NCI-H226 (cell line): ENCODE results near the gene ARMC9.
A peak's percentile ranks its signal among the peaks of the same experiment; 100 is the strongest.
"Not testable (repeated sequence)": the region's sequence is repeated elsewhere in the genome, so short reads cannot be mapped to it uniquely, and the experiment has no call there.

Source experiments
- DNase-seq: peaks from one replicate; pipeline ENCODE4 v3.0.0-alpha.2; 2015

Gene ARMC9

DNA sequence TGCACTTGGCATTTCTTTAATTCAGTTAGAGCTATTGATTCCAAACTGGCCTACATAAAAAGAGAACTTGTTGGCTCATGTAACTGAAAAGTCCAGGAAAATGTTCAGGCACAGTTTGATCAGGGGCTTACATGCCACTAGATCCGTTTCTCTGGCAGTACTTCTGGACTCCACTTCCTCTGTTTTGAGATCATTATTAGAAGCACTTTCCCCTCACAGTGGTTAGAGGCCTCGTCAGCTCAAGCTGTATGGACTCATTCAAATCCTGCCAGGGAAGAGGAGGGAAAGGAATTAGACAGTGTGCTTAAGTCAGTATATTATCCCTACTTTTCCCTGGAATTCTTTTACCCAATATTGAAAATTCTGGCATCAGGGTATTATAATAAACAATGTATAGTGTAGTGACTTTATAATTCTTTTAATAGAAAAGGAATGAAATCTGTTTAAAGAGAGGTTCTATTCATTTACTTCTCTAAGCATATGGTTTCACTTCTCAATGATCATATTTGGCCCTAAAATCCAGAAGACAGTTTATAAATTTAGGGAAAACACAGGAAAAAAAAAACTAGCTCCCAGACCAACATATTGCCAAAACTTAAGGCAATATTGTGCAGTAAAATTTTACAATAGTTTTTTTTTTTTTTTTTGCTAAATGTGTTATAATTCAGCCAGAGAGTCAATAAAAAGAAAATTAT is 92.0 kb downstream of the ARMC9 start:
- DNase-seq, result no peak

DNA sequence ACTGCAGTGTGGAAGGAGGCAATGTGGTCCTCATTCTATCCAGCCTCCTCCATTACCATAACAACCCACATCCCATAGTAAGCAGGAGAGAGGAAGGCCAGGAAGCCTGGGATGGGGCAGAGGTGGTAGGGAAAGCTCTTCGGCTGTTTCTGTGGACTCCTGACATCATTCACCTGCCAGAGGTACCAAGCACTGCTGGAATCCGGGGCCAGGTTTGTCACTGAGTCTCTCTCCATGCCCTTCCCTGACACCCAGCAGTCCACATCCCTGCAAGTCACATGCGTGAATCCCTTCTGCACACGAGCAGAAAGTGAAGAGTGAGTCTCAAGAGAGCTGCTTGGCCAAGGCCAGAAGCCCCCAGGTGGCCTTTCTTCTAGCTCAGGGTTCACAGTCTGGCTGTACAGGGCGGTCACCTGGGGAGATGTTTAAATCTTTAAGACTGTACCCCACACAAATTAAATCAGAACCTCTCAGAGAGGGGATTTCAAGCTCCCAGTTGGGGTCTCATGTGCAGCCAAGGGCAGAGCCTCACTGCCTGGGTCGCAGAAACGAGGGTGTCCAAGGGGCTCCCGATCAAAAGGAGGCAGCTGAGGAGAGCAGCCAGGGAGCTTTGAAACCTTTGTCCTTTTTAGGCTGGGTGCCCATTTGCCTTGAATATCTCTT is 94.2 kb downstream of the ARMC9 start:
- no peak for DNase-seq

DNA sequence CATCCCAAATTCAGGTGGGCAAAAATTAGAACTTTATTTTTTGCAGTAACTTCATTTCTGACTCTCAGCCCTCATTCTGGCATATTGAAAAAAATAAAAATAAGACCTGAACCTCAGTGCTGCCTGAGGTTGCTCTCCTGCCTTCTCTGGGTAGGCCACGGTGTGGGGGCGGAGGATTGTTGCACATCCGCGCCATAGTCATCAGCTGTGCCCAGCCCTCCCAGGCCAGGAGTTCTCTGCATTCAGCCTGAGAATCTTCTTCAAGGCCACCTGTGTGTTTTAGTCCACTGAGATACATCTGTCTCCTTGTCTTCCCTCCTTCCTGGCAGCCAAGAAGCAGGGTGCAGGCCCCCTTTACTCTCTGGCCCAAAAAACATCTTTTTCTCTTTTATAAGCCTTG is 94.7 kb downstream of the ARMC9 start:
- DNase-seq, result no peak

DNA sequence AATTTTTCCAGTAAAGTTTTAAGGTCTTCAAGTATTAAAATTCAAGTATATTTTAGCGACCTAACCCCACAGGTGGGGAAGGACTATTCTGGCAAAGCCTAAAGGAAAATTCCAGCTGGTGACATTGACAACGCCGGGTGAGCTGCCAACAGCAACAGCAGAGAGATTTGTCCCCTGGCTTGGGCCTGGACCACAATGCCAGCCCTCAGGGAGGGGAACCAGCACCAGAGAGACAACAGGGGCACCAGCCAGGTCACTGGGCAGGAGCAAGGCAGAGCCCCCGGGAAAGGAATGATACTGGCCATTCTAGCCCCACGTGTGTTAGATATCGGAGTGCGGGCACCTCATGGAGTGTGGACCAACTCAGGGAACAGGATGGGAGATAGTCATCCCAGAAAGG is 95.7 kb downstream of the ARMC9 start:
- no peak for DNase-seq

DNA sequence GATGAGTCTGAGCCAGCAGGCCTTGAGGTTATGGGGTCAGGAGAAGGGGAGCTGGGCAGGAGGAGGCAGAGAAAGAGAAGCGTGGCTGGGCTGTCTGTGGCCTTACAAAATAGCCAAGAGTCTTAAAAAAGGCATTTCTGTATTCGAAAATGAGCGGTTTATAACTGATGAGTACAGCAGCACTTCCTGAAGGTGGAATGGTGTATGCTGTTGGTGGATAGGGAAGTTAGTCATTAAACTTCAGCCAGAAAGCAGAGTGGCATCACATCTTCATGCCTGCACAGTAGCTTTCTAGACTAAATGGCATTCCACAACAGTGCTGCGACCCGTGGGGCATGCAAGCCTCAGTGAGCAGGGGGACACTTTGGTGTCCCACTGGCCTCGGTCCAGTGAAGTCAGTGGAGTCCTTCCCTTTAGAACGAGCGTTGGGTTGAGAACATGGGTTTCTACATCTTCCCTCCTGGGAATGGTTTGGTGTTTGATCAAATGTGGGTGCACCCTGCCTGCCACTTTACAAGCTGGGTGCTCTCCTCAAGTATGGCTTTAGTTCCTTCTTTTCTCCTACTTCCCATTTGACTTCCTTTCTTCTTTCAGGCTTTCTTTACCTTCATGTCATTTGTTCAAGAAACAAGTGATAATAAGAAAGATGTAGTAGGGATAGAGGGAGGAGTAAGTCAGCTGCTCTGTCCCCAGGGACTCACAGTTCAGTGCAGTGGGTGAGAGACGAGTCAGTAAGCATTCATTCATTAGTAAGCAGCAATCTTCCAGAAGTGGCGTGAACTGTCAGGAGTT is 96.3 kb downstream of the ARMC9 start:
- DNase-seq, result no peak

DNA sequence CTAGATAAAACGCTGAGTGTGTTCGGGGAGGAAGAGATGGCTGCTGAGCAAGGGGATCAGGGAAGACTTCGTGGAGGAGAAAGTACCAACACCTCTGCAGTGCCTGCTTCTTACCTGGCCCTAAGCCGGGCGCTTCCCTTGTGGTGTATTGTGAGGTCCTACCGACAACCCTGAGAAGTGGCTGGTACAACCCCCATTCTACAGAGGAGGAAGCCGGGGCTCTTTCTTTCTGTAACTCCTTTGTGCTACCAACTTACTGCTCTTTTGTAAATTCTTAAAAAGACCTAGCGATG is 96.9 kb downstream of the ARMC9 start:
- no peak for DNase-seq

DNA sequence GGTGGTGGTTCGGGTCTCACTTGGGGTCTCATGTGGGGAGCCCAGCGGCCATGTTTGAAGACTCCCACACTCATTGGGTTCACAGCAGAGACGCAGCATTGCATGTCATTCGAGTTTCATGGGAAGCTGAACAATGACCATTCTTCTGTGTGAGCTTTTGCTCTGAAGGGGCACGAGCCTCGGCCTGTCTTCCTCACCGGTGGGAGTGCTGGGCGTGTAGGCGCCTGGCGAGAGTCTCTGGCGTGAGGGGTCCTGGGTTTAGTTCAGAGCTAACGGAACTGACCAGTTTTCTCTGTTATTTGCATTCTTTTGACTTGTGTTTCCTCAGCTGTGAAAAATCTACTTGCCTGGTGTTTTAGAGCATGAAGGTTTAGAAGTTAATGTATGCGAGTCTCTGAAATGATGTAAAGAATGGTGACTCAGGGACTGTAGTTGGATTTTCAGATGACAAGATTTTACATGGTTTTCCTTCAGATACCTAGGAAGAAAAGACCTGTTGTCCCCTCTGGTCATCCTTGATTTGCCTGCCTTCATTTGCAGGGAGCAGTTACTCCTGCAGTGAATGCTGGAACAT is 98.1 kb downstream of the ARMC9 start:
- no peak for DNase-seq

DNA sequence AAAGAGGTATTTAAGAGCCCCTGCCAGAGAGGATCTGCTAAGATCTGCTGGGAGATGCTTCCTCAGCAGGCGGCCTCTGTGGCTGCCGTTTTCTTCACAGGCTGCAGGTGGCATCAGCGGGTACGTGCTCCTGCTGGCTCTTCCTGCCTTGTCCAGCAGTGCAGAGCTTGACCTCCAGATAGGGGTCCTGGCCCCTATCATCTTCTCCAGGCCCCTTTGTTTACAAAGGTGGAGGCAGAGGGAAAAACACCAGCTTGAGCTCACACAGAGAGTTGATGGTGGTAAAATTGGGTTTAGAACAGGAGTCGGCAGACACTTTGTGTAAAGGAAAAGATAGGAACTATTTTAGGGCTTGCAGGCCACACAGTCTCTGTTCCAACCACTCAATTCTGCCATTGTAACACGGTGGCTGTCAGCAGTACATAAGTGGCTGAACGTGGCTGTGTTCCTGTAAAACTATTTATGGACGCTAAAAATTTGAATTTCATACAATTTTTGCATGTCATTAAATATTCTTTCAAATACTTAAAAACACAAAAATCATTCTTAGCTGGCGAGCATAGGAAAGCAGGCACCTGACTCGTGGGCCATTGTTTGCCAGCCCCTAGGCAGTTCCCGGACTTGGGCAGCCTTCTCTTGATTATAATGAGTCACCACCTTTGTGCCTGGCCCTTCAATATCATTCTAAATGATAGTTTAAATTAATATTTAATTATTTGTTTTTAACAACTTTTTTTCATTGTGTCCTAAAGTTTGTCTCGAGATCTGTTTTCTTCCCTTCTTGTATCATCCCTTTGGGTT is 98.9 kb downstream of the ARMC9 start:
- peak; percentile 41 for DNase-seq

DNA sequence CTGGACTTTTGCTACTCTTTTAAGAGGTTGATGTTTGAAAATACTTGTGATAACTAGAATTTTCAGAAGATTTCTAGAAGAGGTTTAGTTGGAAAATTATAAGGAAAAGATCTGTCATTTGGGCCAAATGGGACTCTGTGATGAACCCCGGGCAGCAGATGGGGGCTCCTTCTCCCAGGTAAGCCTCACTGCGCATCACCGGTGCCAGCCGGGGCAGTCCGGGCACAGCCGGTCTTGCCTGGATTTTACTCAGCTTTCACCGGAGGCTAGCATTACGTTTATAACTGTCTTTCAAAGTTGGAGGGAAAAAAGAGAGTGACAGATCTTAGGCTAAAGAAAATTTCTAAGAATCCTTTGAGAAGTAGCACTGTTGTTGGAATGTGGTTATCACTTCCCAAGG is 99.7 kb downstream of the ARMC9 start:
- DNase-seq, result no peak

DNA sequence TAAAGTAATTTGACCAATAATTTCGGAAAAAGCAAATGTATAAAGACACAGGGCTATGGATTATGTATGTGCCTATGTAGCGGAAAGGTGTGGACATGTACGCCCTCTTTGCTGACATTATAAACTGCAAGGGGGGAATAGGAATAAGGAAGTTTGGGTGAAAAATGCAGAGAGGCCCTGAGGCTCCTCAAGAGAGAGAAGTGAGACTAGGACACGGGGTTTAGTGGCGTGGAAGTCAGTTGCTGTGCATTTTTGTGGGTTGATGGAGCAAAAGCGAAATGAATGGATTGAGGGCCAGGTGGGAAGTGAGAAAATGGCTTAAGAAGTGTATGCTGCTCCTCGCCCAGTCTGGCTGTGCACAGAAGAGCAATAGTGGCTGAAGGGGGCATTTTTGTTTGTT is 100.8 kb downstream of the ARMC9 start:
- no peak for DNase-seq

DNA sequence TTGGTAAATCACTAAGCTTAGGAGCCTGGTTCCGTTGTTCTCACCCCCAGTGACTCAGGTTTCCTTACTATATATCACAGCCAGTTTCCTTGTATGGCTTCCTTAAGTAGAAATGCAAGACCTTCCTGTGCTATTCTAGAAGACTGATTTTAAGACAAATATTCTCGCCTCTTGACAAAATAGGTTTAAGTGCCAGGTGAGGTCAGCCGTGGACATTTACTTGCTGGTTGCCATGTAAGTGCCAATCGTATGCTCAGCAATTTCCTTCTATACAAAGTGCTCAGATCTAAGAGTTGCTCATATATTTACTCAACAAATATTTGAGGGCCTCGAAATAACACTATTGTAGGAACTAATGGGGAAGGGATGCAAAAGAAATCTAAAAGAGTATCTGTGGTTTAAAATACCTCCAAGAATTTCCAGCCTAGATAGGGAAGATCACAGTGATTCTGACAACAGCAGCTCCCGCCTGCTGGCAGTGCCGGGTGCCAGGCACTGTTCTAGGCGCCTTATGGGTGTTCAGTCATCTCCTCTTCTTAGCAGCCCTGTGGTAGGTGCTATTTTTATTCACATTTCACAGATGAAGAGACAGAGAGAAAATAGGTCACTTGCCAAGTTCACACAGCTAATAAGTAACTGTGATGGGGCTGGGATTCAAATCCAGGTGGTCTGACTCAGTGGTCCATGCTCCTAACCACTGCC is 101.7 kb downstream of the ARMC9 start:
- DNase-seq, result no peak

DNA sequence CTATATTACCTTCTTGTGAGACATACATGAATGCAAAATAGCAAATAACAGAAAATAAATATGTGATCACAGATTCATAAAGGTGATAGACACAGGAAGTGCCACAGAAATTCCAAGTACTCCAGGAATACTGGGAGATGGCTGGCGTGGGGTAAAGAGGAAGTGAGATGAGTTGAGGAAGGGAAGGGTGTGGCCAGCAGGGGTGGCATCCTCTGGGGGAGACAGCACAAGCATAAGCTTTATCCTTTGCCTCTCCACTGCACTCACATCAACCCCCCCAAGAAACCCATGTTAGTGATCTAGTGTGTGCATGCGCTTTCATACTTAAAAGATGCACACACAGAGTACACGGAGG is 102.3 kb downstream of the ARMC9 start:
- DNase-seq, result no peak

DNA sequence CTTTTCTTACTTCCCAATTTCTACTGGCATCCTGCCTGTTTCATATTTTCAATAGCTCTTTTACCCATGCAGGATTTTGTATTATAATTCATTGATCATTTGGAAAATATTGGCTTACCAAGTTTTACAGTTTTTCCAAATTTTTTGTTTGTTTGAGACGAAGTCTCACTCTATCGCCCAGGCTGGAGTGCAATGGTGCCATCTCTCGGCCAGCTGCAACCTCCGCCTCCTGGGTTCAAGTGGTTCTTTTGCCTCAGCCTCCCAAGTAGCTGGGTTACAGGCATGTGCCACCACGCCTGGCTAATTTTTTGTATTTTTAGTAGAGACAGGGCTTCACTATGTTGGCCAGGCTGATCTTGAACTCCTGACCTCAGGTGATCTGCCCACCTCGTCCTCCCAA is 105.8 kb downstream of the ARMC9 start:
- not testable (repeated sequence) for DNase-seq

DNA sequence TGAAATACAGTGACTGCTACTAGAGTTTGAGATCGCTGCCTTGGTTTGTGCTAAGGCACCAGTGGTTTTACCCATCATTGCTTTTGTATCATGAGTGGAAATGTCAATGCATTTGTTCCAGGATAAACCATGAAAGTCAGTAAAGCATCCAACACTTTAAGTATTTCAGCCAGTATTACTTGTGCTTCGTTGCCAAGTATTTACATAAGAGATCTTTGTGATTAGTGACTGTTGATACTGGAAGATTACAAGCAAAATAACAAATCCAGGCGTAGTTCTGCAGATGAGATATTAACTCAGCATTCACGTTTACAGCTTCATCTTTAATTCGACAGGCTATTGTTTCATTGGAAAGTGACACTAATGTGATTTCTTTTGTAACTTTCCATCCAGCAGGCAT is 106.8 kb downstream of the ARMC9 start:
- no peak for DNase-seq

DNA sequence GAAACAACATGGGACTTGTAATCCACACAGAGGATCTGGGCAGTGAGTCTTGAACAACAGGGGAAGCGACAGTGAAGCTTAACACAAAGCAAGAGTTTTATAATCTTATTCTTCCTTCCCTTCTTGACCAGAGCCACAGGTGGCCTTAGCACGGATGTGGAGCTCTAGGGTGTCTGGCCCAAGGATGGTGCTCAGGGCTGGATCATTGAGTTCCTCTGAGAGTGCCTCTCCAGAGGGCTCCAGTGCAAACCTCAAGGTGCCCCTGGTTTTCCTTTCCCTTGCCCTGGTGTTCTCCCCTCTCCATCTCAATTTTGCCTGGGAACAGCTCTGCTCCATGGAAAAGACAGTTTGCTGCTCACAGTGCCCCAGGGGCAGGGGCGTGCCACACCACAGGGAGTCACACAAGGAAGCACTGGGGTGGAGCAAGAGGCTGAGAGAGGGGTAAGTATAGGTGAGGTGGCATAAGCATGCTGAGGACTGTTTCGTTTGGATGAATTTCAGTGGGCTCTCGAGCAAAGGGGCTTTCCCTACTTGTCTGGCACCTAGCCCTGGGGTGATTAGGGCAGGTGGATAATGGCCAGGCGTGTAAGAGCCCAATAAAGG is 108.5 kb downstream of the ARMC9 start:
- no peak for DNase-seq

DNA sequence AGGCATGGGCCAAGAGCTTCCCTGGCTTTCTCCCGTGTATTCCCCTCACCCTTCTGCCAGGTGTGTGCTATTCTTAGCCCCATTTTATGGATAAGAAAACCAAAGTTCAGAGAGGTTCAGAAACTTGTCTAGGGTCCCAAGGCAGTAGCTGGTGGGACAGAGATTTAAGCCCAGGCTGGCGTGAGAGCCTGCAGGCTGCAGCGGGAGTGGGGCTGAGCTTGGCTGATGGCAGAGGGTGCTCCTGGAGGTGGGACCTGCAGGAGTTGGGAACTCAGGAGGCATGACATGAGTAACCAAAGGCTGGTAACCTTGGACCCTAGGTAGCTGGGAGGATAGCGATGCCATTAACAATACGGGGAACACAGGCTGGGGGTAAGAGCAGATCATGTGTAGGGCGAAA is 109.8 kb downstream of the ARMC9 start:
- DNase-seq, result no peak

DNA sequence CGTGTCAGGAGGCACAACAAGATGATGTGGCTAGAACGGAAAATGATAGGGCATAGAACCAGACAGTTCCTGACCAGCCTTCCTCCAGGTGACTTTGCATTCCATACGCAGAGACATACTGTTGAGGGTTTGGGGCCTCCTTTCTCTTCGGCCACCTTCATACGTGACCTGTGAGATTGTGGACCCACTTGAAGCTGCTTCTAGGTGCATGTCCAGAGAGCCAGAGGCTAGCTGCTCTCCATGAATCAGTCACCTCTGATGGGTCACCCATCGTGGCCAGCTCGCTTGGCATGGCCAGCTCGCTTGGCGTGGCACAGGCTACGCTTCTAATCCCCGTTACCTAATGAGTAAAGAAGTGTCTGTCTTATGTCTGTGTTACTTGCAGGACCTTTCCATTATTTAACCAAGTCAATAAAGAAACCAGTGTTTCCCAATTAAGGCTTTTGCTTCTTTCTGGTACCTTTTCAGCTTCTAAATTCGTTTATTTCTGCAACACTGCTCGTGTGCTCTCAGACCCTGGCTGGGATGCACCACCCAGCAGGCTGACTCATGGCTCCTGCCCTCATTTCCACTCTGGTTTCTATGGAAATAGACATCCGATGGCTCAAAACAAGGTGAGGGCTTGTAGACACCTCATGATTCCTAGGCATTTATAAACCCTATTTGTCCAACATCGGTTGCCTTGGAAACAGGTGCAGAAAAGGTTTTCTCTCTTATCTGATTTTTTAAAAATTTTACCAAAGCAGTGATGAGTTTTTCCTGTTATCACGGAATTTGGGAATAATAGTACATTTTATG is 110.4 kb downstream of the ARMC9 start:
- DNase-seq, result peak; percentile 67

DNA sequence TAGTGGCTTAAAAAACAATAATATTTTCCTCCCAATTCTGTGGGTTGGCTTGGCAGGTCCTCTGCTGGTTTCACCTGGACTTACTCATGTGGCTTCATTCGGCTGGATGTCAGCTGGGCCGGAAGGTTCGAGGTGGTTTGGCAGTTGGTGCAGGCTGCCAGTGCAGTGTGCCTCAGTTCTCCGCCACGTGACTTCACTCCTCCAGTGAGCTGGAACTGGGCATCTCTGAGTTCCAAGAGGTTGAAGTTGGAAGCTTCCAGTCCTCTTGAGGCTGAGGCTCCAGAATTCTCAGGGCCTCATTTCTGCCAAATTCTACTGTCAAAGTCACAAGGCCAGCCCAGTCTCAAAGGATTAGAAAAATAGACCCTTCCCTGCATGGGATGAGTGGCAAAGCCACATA is 113.6 kb downstream of the ARMC9 start:
- DNase-seq, result no peak

DNA sequence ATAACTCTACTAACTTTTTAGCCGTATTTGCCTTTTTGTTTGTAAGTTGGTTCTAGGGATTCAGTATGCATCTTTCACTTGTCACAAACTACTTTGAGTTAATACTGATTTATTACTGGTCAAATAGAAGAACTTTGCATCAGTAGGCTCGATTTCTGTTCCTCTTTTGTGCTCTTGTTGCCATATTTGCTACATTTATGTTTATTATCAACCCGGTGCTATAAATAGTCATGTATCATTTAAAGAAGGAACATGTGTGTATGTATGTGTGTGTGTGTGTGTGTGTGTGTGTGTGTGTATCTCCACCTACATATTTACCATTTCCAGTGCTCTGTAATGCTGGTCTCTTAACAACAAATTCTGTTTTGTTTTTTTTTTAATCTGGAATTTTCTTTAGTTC is 117.5 kb downstream of the ARMC9 start:
- no peak for DNase-seq

DNA sequence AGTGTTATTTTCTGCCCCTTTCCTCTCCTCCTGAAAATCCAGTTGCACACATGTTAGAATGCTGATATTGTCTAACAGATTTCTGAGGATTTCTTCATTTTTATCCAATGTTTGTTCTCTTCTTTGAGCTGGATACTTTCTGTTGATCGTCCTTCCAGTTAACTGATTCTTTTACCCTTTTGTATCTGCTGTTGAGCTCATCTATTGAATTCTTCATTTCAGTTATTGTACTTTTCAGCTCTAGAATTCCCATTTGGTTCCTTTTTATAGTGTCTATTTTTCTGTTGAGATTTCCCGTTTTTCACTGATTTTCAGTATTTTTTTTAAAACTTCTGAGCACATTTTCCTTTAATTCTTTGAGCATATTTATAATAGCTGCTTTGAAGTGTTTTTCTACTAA is 119.1 kb downstream of the ARMC9 start:
- DNase-seq, result no peak

DNA sequence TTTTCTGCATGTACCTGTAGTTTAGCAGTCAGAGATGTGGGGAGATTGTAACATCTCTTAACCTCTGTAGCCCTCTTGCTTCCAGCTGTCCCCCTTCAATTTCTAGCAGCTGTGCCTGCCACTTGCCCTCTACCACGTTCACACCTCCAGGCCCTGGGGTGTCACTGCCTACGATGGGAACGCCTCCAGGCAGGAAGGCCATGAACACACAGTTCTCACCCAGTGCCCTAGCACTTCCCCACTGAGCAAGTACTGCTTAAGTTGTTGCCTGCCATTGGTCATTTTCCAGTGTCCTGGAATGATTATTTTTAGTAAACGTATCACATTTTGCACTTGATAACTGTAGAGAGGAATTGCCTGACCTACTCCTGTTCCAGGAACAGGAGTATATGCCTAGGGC is 120.0 kb downstream of the ARMC9 start:
- no peak for DNase-seq
